GM19395 (cell line): ENCODE results near the gene MLXIP.
"Not testable (repeated sequence)": the region's sequence is repeated elsewhere in the genome, so short reads cannot be mapped to it uniquely, and the experiment has no call there.

ENCODE experiments used
- ATAC-seq: cut with Tn5 transposase; IDR thresholded peaks from one replicate; pipeline ENCODE4 v1.9.1; 2021; ENCODE audit warnings: mild to moderate bottlenecking, moderate library complexity; ENCODE audit not compliant: unreplicated experiment

The MLXIP gene

GRCh38 chr12:122094735-122095631, 16.4 kb downstream of the MLXIP start:
- ATAC-seq = no peak

GRCh38 chr12:122096014-122096413, 17.5 kb downstream of the MLXIP start:
- no peak for ATAC-seq

- no peak for ATAC-seq
Measured at GRCh38 chr12:122096591-122097149, 18.1 kb downstream of the MLXIP start.

DNA sequence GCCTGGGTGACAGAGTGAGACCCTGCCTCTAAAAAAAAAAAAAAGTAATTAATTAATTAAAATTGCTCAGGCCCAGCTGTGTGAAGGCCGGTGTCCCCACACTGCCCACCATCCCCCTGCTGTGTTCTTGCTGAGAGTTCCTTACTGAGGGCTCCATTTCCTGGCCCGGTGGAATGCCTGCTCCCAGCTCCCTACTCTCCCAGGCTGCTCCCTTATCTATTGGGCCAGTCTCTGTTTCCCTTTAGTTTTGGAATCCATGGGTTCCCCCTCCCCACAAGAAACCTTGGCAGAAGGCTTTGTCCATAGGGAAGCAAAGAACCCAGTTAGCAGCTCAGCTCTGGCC, 19.0 kb downstream of the MLXIP start:
- ATAC-seq = no peak

DNA sequence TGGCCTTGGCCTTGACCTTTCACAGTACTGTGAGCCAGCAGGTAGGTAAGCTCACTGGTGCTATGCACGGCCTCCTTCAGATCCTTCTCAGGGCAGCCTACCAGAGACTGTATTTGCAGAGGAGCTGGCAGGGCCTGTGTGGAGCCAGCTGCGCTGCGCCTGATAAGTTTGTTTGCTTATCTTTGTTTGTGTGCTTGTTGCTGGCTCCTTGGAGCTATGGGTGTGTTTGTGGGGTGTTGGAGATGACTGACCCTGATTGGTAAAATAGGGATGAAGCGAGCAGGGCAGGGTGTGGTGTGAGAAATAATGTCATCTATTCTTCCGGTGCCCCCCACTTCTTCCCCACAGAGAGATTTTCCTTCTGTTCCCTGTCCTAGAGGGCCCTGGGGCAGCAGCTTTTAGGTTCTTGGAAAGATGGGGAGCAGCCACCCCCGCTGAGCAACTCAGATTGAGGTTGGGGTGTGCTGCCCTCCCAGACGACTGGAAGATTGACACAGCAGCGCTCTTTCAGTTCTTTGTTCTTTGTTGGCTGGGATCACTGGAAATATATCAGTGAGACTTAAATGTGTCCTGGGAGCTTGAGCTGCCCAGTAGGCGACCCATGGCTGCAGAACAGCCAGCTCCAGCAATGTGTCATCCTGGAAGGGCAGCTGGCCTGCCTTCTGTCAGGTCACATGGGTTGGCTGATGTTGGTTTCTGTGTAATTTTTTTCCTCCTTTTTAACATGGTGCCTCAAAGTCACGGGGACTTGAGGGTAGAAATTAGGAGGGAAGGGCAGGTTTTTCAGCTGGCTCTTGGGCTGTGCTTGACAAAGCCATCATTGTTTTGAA, 19.6 kb downstream of the MLXIP start:
- no peak for ATAC-seq

GRCh38 chr12:122099280-122099749, 20.8 kb downstream of the MLXIP start:
- no peak for ATAC-seq

- ATAC-seq = no peak
Measured at GRCh38 chr12:122099856-122100255, 21.3 kb downstream of the MLXIP start.

- no peak for ATAC-seq
Measured at GRCh38 chr12:122100568-122100967, 22.0 kb downstream of the MLXIP start.

GRCh38 chr12:122102331-122102730, 23.8 kb downstream of the MLXIP start:
- no peak for ATAC-seq

GRCh38 chr12:122104844-122105243, 26.3 kb downstream of the MLXIP start:
- no peak for ATAC-seq

DNA sequence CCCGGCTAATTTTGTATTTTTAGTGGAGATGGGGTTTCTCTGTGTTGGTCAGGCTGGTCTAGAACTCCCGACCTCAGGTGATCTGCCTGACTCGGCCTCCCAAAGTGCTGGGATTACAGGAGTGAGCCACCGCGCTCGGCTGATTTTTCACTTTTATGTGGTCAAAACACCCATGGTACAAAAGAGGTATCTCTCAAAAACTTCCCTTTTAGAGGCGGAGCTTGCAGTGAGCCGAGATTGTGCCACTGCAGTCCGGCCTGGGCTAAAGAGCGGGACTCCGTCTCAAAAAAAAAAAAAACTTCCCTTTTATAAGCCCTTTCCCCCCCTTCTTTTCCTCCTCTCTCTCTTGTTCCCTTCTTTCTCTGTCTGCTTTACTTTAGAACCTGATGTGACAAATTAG, 26.9 kb downstream of the MLXIP start:
- not testable (repeated sequence) for ATAC-seq

DNA sequence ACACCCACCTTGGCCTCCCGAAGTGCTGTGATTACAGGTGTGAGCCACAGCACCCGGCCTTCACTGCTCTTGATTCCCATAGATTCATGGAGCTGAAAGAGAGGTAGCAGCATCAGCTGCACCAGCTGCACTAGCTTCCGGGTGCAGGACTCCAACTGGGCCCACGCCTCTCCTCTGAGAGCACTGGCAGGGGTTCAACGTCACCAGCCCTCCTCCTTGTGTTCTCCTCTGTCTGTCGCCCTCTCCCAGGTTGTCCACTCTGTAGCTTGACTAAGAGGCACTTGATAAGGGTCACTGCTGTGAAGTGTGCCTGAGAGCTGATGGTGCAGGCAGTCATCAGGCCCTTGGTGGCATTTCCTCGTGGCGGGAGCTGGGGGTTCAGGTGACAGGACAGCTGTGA, 28.3 kb downstream of the MLXIP start:
- ATAC-seq = no peak

DNA sequence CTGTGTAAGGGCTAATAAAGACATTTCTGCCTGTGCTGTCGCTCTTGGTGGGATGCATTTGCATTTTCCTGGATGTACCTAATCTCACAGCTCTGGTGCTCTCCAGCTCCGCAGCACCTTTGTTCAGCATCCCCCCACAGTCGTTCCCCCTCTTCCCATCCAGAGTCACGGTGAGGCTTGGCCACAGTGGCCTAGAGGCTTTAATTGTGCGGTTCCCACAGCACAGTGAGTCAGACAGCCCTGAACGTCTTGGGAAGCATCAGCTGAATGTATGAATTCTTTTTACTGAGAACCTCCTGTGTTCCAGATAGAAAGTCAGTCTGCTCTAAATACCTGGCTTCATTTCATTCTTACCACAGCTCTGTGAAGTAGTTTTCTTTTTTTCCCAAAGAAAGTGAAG, 28.7 kb downstream of the MLXIP start:
- ATAC-seq = no peak

DNA sequence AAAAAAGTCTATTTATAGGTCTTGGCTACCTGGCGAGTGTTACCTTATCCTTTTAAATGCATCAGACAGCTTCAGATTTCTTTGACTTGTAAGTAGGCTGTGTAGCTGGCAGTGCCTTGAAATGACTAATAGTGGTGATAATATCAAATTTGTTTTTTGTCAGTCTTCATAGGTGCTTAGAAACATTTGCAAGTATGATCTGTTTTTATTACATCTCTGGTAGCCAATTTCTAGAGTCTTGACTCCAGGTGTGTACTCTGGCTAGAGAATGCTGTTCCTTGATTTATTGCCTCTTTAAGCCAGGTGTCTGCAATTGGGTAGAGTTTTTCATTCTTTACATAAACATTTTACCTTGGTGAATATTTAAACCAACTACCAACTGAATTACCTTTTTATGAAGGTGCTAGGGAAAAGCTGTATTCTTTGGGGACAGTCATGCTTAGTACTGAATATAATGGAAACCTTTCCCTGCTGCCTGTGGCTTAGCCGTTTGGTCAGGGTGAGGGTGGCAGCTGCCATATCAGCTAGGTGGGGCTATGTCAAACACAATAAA, 32.6 kb downstream of the MLXIP start:
- no peak for ATAC-seq

- ATAC-seq = no peak
Measured at GRCh38 chr12:122116707-122117535, 38.4 kb downstream of the MLXIP start.

GRCh38 chr12:122117979-122118378, 39.4 kb downstream of the MLXIP start:
- ATAC-seq = no peak

DNA sequence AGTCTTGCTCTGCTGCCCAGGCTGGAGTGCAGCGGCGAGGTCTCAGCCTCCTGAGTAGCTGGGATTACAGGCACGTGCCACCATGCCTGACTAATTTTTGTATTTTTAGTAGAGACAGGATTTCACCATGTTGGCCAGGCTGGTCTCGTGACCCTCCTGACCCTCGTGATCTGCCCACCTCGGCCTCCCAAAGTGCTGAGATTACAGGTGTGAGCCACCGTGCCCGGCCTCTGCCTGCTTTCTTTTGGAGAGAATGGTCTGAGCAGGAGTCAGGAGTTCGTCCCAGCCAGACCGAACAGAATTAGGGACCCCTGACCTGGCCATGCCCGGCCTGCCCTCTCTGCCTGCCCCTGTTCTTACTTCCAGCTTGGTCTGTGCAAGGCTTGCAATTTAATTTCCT, 42.8 kb downstream of the MLXIP start:
- ATAC-seq = not testable (repeated sequence)

- ATAC-seq = no peak
Measured at GRCh38 chr12:122121745-122122144, 43.2 kb downstream of the MLXIP start.

DNA sequence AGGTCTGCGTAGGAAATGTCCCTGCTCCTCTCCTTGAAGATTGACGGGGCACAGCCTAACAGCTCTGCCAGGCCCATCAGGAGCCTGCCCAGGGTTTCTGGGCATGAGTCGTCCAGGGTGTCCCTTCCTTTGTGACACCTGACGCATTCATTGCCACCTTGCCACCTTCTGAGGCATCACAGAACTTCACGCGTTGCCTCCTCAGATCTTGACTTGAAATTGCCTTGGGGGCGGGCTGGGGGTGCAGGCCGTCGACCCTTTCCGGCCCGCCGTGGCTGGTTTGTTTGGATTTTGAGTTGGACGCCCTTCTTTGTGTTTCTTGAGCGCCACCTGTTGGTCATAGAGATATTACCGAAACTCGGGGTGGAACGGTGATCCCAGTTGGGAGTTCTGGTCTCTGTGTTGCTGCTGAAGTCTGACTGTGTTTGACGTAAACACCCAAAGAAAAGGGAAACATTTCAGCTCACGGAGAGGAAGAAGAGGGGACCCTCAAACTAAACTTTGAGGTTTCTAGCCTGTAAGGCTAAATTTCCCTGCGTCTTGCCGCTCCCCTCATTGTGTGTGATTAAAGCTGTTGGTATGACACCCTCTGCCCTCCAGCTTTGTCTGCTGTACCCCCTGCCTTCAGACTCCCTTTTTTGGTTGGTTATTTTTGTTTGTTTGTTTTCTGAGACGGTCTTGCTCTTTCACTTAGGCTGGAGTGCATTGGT, 44.6 kb downstream of the MLXIP start:
- ATAC-seq = no peak

DNA sequence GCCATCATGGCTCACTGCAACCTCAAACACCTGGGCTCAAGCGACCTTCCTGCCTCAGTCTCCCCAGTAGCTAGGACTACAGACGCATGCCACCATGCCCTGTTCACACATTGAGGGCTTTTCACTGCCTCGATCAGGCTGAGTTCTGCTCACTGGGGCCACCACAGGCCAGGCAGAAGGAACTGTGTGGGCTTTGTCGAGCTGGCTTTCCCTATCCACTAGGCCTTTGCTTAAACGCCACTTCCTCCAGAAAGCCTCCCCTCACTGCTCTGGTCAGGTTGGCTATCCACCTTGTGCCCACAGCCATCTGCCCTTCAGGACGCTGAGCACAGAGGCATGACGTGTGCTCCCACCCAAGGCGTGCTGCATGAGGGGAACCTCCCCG, 45.2 kb downstream of the MLXIP start:
- no peak for ATAC-seq
